ENCODE results near the gene CNOT1. TPM values are rescaled to one million over a fixed set of nuclear protein-coding genes. Genes with fewer than 3 reads are reported as not detected.
A peak's percentile ranks its signal among the peaks of the same experiment; 100 is the strongest.
"Not testable (repeated sequence)": the region's sequence is repeated elsewhere in the genome, so short reads cannot be mapped to it uniquely, and the experiment has no call there.

The CNOT1 gene
- polyA plus RNA-seq (ENCODE audit: insufficient read length): 86.0 TPM

DNA sequence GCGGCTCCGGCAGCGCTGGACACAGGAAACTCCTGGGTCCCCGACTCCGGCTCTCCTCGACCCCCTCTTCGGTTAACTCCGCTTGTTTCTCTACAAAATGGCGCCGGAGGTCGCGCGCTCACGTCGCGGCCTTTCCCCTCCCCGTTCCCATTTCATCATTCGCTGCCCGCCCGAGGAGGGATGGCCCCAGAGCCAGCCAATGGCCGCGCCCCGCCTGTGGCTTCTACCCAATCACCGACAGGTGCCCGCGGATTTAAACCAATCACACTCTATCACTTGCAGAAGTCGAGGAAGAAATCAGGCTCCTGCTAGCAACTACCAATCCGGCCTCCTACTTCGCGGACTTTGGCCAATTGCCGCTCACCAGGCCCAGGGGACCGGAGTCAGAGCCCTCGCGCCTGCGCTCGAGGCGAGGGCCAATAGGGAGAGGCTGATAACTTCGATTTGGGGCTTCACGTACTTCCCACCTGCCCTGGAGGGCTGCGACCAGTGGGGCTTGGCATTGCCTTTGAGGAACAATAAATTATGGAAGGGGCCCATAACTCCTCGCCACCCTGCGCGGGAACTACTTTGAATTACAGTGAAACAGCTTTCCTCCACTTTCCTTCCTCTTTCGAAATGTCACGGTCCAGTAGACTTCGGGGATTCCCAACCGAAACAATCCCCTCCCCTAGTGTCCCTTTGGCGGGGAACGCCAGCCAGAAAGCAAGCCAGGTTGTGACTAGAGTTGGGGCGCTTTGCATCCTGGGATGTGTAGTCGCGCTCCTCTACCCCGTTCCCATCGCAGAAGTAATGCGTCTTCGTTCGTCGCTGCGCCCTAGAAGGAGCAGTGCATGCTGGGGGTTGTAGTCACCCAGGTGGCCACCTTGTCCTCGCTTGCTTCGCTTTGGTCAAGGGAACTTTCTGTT, at the start of gene CNOT1:
CNOT1 (minus strand) TSS at position 94 of the 908 bp plus-strand sequence. CDS start 30,489 bp downstream, outside the sequence.
- DNase-seq (ENCODE audit: low read depth): peak; percentile 98

DNA sequence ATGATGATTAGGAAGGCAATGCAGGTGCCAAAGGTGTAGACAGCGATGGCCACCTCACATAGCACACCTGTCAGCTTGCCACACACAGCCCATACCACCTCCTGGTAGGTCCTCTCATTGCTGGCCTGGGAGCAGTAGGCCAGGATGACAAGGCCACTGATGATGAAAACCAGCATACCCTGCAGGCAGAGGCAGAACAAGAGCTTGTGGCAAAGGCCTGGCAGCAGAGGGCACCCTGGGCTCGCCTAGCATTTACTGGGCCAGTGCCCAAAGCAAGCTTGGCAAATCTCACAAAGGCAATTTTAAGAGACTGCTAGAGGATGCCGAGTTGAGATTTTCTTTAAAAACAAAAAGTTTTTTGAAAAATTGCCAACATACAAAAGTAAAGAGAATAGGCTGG, 49.1 kb upstream of the CNOT1 start:
- DNase-seq (ENCODE audit: low read depth): no peak

DNA sequence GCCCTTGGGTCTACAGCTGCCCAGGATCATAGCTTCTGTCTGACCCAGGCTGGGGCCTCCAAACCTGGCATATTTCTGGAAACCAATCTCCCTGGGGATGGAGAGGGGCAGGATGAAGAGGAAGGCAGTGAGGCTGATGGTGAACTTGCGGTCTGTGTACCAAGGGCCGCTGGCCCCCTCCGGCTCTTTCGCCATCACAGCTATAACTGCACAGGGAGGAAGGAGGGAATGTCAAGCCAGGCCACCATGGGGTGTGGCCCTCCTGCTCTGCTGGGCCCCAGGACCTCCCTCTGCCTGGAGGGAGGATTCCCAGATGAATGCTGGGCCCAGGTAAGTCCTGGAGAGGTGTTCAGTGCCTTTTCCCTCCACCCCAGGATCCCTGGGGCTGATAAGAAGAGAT, 48.6 kb upstream of the CNOT1 start:
- no peak for DNase-seq (ENCODE audit: low read depth)

DNA sequence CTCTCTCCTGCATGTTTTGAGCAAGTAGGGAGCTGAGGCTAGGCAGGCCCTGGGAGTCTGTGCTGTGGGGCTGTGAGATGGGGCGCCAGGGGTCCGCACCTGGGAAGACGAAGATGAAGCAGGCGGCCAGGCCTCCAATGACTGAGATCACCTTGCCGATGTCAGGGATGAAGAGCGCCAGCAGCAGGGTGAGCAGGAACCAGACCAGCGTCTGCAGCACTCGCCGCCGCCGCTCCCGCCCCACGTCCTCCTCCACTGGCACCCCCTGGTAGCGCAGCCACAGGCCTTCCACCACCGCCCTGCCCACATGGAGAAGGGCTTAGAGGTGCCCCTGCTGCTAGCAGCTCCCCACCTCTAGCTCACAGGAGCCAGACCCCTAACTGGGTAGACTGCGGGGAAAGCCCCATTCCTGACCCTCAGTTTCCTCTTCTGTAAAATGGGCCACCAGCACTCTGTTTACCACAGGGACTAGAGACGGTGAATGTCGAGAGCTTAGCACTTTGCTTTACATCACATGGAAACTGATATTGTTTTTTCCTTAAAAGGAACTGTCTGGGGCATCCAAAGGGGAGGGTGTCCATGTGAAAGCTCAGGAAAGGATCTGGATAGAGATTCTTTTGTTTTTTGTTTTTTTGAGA, 41.4 kb upstream of the CNOT1 start:
- DNase-seq (ENCODE audit: low read depth): no peak

DNA sequence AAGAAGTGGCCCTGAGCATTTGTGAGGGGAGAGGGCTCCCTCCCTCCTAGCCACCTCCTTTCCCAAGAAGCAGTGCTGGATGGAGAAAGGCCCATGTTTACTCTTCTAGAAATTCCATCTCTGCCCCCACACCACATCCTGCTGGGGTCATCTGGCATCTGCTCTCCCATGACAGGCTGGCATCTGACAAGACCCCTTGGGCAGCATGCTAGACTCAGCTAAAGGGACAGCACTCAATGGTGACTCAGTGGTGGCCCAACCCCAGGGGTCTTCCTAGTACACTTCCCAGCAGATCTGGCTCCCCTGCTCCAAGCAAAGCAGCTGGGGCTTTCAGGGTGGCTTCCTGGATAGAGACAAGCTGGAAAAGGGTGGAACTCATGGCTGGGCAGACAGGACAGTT, 40.6 kb upstream of the CNOT1 start:
- DNase-seq (ENCODE audit: low read depth): no peak

DNA sequence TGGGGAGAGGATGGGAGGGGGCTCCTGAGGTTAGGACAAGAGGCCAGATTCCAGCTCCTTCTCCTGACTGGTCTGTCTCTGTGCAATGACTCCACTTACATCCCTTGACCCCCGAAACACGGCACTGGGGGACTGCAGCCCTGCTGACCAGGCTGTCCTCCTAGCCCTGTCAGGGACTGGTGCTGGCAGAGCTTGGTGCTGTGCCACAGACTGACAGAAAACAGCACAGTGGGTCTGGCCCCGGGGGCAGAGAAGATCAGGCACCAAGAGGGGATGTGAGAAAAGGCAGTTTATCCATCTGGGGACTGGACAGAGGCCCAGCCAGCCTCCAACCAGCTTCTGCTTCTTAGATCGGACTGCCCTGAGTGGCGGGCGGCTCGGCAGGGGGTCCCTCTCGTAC, 35.6 kb upstream of the CNOT1 start:
- DNase-seq (ENCODE audit: low read depth): no peak

DNA sequence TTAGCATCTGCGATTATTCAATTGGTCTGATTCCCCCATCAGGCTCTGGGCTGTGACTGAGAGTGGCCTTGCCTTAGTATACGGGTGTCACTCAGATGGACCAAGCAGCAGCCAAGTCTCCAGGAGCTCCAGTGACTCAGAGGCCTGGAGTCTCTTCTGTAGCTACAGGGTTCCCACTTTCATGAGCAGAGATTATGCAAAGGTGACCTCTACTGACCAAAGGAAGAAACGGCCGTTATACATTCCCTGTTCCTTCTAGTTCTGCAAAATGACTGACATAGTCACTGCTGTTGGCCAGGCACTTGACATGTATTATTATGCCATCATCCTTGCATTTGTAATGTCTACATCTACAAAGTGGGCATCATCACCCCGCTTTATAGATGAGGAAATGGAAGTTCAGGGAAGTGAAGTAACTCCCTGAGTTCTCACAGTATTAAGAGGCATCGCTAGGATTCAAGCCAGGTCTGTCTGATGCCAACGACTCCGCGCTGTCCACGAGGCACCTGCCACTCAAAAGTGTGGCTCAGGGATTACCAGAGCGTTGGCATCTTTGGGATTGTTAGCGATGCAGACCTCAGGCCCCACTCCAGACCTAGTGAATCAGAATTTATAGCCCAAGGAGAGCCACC, 31.7 kb upstream of the CNOT1 start:
- peak; percentile 62 for DNase-seq (ENCODE audit: low read depth)

DNA sequence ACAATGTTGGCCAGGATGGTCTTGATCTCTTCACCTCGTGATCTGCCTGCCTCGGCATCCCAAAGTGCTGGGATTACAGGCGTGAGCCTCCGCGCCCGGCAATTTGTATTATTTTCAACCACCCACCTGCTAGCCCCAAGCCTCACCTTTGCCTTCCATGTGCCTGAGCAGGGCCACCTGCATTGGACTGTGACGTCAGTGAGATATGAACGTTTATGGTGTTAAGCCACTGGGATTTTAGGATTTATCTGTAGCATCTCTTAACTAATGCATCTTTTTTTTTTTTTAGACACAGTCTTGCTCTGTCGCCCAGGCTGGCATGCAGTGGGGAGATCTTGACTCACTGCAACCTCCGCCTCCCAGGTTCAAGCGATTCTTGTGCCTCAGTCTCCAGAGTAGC, 30.3 kb upstream of the CNOT1 start:
- DNase-seq (ENCODE audit: low read depth): not testable (repeated sequence)

DNA sequence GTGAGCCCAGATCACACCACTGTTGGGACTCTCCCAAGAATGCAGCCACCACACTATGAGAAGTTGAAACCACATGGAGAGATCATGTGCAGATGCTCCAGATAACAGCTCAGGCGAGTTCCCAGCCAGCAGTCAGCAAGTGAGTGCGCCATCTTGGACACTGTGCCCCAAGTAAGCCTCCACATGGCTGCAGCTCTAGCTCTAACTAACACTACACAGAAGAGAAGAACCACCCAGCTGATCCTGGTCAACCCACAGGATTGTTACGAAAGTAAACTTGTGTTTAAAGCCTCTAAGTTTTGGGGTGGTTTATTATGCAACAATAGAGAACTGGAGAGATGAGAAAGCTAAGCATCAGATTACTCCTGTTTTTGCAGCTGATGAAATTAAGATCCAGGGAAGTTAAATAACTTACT, 29.2 kb upstream of the CNOT1 start:
- no peak for DNase-seq (ENCODE audit: low read depth)

DNA sequence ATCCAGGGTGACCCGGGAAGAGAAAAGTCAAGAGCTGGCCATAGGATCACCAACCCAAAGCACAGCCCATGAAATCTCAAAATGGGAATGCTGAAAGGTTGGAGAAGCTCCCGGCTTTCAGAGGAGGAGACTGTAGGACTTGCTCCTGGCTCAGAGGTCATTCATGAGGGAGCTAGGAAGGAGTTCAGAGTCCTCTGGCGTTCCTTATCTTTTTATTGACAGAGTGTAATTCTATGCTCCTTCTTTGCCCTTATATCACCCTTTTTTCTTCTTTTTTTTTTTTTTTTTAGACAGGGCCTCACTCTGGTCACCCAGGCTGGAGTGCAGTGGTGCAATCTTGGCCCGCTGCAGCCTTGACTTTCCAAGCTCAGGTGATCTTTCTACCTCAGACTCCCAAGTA, 27.3 kb upstream of the CNOT1 start:
- no peak for DNase-seq (ENCODE audit: low read depth)

DNA sequence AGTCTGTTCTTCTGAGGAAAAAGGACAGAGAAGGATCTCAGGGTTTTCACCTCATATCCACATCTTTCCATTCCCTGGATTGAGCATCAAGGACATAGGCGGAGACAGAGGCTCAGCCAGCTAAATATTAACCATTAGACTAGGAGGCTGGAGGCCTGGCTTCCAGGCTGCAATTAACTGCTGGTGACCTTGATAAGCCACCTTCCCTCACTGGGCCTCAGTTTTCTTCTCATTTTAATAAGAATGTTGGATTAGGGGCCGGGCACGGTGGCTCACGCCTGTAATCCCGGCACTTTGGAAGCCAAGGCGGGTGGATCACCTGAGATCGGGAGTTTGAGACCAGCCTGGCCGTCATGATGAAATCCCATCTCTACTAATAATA, 25.6 kb upstream of the CNOT1 start:
- no peak for DNase-seq (ENCODE audit: low read depth)

DNA sequence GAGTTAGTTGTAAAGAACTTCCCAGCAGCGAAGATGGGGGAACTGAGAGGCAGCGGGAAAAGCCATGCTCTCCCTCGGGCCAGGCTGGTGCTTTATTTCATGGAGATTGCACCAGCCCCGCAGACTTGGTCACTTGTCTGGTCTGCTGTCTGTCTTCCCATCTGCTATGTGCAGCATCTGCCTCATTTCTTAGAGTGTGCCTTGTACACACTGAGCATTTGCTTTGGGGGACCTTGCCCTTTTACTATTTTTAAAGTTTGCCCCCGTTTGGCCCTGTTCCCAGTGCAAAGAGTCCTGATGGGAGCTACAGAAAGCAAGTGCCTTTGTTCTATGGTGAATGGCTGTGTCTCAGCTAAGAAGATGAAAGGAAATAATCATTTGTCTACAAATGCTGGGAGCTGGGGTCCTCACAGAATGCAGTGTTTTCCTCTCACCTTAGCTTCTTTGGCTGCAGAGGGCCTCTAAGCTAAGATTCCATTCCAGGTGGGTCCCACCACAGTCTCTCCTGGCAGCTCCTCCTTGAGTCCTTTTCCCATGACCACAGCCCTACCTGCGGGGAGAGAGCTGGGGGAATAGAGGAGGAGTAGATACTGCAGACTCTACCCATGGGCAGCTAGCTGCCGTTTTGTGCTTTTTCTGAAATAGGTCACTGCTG, 25.1 kb upstream of the CNOT1 start:
- no peak for DNase-seq (ENCODE audit: low read depth)

DNA sequence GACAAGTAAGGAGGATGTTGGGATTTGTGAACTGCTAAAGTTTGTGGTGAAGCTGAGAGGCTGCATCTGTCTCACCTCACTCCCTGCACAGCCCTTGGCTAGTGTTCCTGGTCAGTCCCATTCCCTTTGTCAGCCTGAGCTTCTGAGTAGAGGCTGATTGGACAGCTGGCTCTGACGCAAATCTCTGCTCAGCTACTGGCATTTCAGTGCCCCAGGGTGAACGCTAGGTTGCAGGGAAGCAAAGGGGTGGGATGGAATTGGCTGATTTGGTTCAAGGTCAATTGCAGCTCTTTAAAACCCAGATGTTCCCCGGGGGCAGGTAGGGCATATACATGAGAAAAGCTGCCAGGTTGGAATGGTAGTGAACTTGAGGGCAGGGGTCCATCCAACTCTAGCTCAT, 23.1 kb upstream of the CNOT1 start:
- DNase-seq (ENCODE audit: low read depth): no peak

DNA sequence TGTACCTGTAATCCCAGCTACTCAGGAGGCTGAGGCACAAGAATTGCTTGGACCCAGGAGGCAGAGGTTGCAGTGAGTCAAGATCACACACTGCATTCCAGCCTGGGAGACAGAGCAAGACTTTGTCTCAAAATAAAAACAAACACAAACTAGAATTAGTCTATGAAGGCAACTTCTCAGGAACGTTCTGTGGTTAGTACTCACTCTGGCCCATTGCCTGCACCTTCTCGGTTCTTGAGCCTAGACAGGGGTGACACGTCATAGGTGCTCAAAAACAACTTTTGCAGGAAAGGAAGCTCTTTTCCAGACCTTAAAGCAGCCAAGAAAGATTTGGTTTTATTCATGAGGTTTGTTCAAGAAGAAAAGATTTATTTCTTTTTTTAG, 22.3 kb upstream of the CNOT1 start:
- no peak for DNase-seq (ENCODE audit: low read depth)

DNA sequence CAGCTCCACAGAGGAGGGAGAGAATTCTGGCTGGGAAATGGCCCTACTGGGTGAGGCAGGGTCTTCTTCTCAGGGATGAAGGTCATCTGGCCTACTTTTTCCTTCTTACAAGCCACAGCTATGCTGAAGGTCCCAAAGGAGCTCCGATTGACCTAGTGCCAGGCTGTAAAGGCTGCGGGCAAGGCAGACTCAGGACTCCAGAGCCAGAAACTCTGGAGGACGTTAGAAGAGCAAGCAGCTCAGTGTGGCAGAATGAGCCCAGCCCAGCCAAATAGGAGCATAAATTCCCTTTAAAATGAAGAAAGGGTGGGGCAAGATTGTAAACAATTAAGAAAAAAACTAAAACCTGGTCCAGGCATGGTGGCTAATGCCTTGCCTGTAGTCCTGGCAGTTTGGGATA, 20.1 kb upstream of the CNOT1 start:
- DNase-seq (ENCODE audit: low read depth): no peak

DNA sequence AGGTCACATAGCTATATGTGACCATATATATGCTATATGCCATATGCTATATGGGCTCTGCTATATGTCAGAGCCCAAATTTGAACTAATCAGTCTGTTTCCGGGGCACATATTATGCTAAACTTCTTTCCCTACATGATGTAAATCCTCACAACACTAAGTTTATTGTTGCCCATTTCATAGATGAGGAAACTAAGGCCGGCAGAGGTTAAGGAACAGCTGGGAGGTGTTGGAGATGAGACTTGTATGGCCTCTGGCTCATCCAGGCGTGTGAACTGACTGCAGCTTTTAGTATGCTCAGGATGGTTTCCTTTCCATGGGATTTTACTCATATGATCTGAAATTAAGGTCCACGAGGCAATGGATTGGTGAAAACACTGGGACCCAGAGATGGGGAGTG, 17.5 kb upstream of the CNOT1 start:
- DNase-seq (ENCODE audit: low read depth): no peak

DNA sequence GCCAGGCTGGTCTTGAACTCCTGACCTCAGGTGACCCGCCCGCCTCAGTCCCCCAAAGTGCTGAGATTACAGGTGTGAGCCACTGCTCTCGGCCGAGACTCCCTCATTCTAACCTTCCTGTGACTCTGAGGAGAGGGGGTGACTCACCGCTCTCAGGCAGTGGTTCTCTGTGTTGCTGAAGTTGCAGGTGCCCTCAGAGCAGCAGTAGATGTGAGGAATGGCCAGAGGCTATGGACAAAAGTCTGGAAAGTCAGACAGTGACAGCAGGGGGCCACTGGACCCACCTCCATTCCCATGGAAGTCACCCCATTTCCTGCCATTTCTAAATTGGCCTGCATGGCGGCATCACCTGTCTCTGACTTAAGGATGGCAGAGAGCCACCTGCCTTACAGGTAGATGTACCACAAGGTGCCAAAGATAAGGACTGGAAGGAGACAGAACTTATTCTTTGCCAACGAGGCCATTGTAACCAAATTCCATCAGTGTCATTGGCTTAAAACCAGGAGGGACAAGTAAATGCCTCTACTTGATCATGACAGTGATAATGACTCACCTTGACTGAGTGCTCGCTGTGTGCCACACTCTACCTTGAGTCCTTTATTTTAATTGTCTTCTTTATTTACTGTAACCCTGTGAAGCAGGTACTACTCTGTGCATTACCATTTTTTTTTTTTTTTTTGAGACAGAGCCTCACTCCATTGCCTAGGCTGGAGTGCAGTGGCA, 15.3 kb upstream of the CNOT1 start:
- no peak for DNase-seq (ENCODE audit: low read depth)

DNA sequence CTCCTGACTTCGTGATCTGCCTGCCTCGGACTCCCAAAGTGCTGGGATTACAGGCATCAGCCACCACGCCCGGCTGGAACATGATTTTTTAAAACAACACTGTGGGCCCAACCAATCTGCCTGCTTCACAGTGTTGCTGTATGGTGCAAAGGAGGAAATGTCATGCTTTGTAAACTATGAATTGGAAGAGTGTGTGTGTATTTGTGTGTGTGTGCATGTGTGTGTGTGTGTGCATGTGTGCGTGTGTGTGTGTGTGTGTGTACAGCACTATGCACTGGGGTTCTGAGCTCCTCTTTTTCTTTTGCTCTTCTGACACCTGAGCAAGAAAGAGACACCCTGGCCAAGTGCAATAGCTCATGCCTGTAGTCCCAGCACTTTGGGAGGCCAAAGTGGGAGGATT, 14.5 kb upstream of the CNOT1 start:
- no peak for DNase-seq (ENCODE audit: low read depth)

DNA sequence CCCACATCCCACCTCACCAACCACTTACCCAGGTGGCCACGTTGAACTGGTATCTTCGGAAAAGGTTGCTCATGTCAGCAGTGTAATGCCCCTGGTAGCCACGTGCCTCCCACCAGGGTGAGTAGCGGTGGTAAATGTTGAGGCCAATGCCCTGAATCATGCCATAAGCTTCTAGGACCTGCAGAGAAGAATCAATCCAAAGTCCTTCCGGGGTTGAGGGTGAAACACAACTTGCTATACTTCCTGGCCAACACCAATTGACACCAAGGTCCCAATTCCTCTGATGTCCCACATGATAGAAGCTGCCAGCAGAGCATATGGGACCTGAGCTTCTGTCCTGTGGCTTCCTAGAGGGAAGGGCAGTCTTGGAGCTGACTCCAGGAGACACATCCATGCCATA, 11.3 kb upstream of the CNOT1 start:
- no peak for DNase-seq (ENCODE audit: low read depth)

DNA sequence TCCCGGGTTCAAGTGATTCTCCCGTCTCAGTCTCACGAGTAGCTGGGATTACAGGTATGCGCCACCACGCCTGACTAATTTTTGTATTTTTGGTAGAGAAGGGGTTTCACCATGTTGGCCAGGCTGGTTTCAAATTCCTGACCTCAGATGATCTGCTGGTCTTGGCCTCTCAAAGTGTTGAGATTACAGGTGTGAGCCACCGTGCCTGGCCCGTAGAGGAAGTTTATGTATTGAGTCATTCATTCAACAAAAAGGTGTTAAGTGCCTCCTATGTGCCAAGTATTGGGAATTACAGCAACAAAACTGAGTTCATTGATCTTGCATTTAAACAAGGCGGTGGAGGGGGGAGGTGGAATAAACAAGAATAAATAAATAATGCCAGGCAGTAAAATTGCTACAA, 10.2 kb upstream of the CNOT1 start:
- no peak for DNase-seq (ENCODE audit: low read depth)

DNA sequence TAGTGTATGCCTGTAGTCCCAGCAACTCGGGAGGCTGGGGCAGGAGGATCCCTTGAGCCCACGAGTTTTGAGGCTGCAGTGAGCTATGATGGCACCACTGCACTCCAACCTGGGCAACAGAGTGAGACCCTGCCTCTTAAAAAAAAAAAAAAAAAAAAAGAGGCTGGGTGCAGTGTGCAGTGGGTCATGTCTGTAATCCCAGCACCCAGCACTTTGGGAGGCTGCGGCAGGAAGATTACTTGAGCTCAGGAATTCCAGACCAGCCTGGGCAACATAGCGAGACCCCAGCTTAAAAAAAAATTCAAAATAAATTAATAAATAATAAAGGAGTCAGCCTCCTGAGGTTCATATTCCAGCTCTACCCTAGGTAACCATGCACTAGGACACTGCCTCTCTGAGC, 9.6 kb upstream of the CNOT1 start:
- DNase-seq (ENCODE audit: low read depth): no peak
